Astrocyte of the cerebellum (primary cell): ENCODE results near the gene SLC22A8.
"Not testable (repeated sequence)": the region's sequence is repeated elsewhere in the genome, so short reads cannot be mapped to it uniquely, and the experiment has no call there.

ENCODE experiments used
- DNase-seq: peaks from one replicate; pipeline ENCODE4 v3.0.0-alpha.2; 2011; ENCODE audit warnings: low read depth
- H3K4me3 ChIP-seq: 2 replicates; pipeline ENCODE4 v1.5.1; 2011; ENCODE audit warnings: mild to moderate bottlenecking, low read depth, low read length, moderate library complexity
- CTCF ChIP-seq: IDR thresholded peaks from 2 replicates; pipeline ENCODE4 v1.5.1; 2012; ENCODE audit warnings: low read length, low read depth, moderate library complexity, mild to moderate bottlenecking; ENCODE audit errors: missing control alignments
- in situ Hi-C: cut with HindIII; loops from 2 replicates; pipeline ENCODE4 v1.10.0; 2017; ENCODE audit warnings: low sequenced_read_pairs

Gene SLC22A8

GRCh38 chr11:62959422-62959980, 56.1 kb downstream of the SLC22A8 start:
- in situ Hi-C loops = no loop called here
- no peak for DNase-seq
- H3K4me3 ChIP-seq = no peak overlapping the region
- TF ChIP-seq CTCF = no peak

DNA sequence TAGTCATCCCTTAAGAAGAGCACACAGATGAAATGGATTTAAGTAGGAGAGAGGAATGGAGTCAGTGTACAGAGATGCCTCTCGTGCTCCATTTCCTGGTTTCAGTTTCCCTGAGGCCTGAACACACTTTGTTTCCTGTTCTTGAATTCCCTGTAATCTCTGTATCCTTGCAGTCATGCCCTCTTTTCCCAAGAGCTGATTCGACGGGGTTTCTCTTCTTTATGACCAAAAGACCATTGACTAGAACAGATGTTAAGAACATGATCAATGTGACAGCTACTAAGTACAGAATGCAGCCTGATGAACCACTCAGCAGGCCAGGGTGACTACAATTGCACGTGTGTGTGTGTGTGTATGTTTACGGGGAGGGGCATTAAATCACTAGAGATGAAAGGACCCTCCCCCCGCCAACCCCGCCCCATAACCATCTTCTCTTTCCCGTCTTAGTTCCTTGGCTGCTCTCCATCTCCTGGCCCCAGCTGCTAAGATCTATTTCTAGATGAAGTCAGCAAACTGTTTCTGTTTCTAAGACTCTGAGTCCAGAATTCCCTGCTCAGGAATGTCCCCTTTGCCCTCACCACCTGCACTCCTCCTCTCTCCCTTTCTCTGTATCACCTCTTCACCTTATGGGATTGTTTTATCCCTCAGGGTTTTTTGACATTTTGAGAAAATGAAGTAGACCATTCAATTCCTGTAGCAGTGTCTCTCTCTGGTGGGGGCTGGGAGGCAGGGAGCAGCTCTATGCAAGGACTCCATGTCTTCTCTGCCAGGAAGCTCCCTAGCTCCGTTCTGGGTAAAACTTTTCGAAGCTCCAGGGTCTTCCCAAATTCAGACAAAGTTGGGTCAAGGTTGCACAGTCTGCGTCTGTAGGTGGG, 56.9 kb downstream of the SLC22A8 start:
- H3K4me3 ChIP-seq = no peak overlapping the region
- TF ChIP-seq CTCF = no peak
- DNase-seq = no peak
- in situ Hi-C loops = no loop called here

DNA sequence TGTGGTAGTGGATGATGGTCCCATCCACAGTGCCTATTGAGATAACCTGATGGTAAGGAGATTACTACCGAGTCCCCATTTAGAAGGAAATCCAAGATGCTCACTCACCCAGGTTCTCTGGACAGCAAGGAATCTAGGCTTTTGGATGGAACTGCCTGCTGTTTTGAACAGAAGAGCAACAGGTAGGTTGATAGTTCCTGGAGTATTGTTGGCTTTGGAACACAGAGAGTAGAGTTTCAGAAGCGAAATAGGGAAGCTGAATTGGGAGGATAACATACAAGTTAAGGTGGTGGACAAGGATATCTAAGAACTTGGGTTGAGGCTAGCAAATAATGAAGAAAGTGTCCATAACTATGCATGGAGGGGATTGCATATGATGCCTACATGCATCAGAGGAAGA, 58.5 kb downstream of the SLC22A8 start:
- no peak overlapping the region for H3K4me3 ChIP-seq
- TF ChIP-seq CTCF = no peak
- in situ Hi-C loops = no loop called here
- DNase-seq = no peak

- no peak for TF ChIP-seq CTCF
- in situ Hi-C loops = no loop called here
- no peak for DNase-seq
Observed at GRCh38 chr11:62954478-62954877, 61.2 kb downstream of the SLC22A8 start.

GRCh38 chr11:62953811-62954210, 61.8 kb downstream of the SLC22A8 start:
- in situ Hi-C loops = no loop called here
- H3K4me3 ChIP-seq = no peak overlapping the region
- no peak for DNase-seq
- TF ChIP-seq CTCF = no peak

More at GRCh38 chr11:62954478-62954877, 61.2 kb downstream of the SLC22A8 start:
- H3K4me3 ChIP-seq = no peak overlapping the region

GRCh38 chr11:62948765-62949320, 66.8 kb downstream of the SLC22A8 start:
- DNase-seq = no peak
- in situ Hi-C loops = no loop called here
- TF ChIP-seq CTCF = no peak

GRCh38 chr11:62945538-62945937, 70.1 kb downstream of the SLC22A8 start:
- H3K4me3 ChIP-seq, DNase-seq, in situ Hi-C loops: not testable (repeated sequence)

More at GRCh38 chr11:62948765-62949320, 66.8 kb downstream of the SLC22A8 start:
- no peak overlapping the region for H3K4me3 ChIP-seq
